Progenitor cell of endocrine pancreas (in vitro differentiated cells): Measurements from ENCODE around the gene GMDS. TPM values are rescaled to one million over a fixed set of nuclear protein-coding genes. Genes with fewer than 3 reads are reported as not detected.
A peak's percentile ranks its signal among the peaks of the same experiment; 100 is the strongest.

Experiments
- DNase-seq: peaks from one replicate; pipeline ENCODE4 v3.0.0; 2021; ENCODE audit warnings: low spot score; ENCODE audit not compliant: unreplicated experiment
- H3K27ac Mint-ChIP-seq: 2 replicates; pipeline ENCODE4 v1.8.0; 2021; ENCODE audit warnings: mild to moderate bottlenecking, moderate library complexity, mixed read lengths
- H3K27me3 Mint-ChIP-seq: 2 replicates; pipeline ENCODE4 v1.8.0; 2021; ENCODE audit warnings: mixed read lengths
- H3K36me3 Mint-ChIP-seq: 2 replicates; pipeline ENCODE4 v1.8.0; 2022; ENCODE audit warnings: mixed read lengths; ENCODE audit not compliant: insufficient read depth
- H3K4me1 Mint-ChIP-seq: 2 replicates; pipeline ENCODE4 v1.8.0; 2021; ENCODE audit warnings: low read depth, mixed read lengths
- H3K4me3 Mint-ChIP-seq: 2 replicates; pipeline ENCODE4 v1.8.0; 2021; ENCODE audit warnings: low read depth, mild to moderate bottlenecking, moderate library complexity, mixed read lengths
- H3K9me3 Mint-ChIP-seq: 2 replicates; pipeline ENCODE4 v1.8.0; 2021; ENCODE audit warnings: low read depth, mixed read lengths
- total RNA-seq: library from RNA; stranded (reverse); gene quantifications from 2 replicates; pipeline ENCODE4 v1.2.1, GENCODE V29; 2021
- TF ChIP-seq, protein P1 (sequence below): fragments of 200-600 bp; sonication (generic); IDR thresholded peaks from one replicate; pipeline ENCODE4 v1.5.0; 2021; ENCODE audit warnings: antibody characterized with exemption, mild to moderate bottlenecking; ENCODE audit not compliant: unreplicated experiment

Gene GMDS
- total RNA-seq, 1 donor from 2014 or later = 17.2 TPM

DNA sequence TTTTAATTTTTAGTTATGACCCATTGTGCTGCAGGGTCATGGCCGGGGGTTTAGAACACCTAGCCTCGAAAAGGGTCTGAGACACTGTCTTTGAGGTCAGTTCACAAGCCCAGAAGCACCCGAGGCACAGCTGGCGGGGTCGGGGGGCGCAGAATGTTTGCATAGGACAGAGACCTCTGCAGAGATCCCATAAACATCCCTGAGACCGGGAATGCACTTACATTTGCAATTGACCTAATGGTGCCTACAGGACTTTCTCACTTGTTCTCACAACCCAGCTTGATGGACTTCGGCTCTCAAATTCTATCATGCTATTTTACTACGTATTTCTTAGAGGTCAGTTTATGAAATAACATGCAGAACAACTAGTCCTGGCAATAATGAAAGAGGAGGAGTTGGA, 669.2 kb downstream of the GMDS start:
- peaks cover 40% of the 10 kb centered on the region for H3K27me3 Mint-ChIP-seq
- peaks cover 6% of the 10 kb centered on the region for H3K4me1 Mint-ChIP-seq
- DNase-seq = no peak
- H3K4me3 Mint-ChIP-seq = no peak overlapping the region
- H3K36me3 Mint-ChIP-seq = no peaks in the 10 kb centered on the region
- H3K27ac Mint-ChIP-seq = no peak overlapping the region
- H3K9me3 Mint-ChIP-seq = peaks cover 2% of the 10 kb centered on the region
- TF ChIP-seq, protein P1, sequence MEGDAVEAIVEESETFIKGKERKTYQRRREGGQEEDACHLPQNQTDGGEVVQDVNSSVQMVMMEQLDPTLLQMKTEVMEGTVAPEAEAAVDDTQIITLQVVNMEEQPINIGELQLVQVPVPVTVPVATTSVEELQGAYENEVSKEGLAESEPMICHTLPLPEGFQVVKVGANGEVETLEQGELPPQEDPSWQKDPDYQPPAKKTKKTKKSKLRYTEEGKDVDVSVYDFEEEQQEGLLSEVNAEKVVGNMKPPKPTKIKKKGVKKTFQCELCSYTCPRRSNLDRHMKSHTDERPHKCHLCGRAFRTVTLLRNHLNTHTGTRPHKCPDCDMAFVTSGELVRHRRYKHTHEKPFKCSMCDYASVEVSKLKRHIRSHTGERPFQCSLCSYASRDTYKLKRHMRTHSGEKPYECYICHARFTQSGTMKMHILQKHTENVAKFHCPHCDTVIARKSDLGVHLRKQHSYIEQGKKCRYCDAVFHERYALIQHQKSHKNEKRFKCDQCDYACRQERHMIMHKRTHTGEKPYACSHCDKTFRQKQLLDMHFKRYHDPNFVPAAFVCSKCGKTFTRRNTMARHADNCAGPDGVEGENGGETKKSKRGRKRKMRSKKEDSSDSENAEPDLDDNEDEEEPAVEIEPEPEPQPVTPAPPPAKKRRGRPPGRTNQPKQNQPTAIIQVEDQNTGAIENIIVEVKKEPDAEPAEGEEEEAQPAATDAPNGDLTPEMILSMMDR = no peak

DNA sequence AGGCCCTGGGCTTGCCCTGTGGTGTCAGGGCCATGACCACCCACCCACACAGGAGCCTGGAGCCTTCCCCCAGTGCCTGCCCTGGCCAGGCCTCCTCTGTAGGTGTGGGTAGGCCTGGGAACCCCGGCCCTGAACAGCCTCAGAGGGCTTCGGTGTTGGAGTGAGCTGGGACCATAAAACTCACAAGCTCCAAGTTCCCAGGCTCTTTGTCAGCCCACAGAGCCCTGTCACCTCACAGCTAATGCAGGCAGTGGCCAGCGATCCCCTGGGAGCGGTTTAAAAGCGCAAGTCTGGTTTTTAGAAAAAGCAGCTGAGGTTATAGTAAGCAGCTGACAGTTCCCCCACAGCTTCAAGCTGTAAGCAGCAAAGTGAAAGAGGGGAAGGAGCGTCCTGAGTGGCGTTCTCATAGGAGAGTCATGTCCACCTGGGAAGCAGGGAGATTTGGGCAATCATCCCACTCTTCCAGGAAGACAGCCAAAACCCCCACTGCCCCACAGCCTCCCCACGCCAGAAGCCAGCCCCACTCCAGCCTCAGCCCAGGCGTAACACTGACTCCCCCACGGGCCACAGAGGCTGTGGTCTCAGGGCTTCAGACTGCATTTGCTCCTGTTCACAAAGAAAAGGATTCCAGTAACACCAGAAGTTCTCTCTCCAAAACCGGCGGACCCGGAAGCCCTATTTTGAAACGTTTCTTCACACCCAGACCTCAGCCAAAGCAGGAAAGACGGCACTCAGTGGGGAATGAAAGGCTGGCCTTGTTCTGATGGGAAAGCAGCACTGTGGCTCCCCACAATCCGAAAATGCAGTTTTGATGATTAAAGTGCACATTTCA, 670.0 kb downstream of the GMDS start:
- H3K36me3 Mint-ChIP-seq = no peaks in the 10 kb centered on the region
- TF ChIP-seq, protein P1 = no peak
- H3K4me1 Mint-ChIP-seq = peaks cover 6% of the 10 kb centered on the region
- H3K4me3 Mint-ChIP-seq = no peak overlapping the region
- DNase-seq = no peak
- peak overlapping the region; percentile 21 for H3K27ac Mint-ChIP-seq
- peaks cover 40% of the 10 kb centered on the region for H3K27me3 Mint-ChIP-seq
- peaks cover 9% of the 10 kb centered on the region for H3K9me3 Mint-ChIP-seq

DNA sequence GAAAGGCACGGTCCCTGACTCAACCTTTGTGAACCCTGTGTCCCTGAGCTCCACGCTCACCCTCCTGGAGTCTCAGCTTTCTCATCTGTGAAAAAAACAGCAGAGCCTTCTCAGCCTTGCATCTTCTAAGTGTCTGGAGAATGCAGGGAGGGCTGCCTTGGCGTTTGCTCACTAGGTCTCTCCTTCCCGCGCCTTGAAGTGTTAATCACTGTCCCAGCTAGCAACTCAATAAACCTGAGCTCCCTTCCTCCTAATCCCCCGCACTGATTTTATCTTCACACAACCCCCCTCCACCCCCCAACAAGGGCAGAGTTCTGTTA, 670.6 kb downstream of the GMDS start:
- peaks cover 35% of the 10 kb centered on the region for H3K27me3 Mint-ChIP-seq
- TF ChIP-seq, protein P1 = no peak
- peaks cover 6% of the 10 kb centered on the region for H3K4me1 Mint-ChIP-seq
- H3K27ac Mint-ChIP-seq = peak overlapping the region; percentile 8
- no peaks in the 10 kb centered on the region for H3K36me3 Mint-ChIP-seq
- no peak overlapping the region for H3K4me3 Mint-ChIP-seq
- no peak for DNase-seq
- peaks cover 13% of the 10 kb centered on the region for H3K9me3 Mint-ChIP-seq

DNA sequence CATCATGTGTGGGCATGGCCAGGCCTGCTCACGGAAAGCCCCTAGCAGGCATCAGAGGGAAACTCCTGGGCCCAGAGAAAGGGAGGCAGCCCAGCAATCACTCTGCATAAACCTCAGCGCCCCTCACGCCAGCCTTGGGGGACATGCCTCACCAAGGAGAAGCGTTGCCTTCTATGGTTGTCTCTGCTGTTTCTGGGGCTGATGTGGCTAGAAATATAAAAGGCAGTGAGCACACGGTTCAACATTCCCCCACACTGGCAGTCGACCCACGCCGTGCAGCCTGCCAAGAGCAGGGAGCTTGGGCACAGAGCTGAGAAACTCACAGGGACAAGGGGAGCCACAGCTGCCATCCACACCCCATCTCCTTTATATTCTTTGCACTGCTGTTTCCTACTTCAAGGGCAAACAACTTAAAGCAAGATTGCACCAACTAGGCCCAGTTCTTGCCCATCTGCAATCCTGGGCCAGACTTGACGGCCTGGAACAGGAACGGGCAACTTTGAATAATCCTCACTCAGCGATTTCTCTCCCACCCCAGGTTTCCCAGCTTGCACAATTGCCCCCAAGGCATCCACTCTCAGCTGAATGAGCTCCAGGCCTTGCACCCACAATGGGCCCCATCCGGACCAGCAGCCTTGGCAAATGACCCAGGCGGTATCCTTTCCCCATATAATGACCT, 671.2 kb downstream of the GMDS start:
- H3K4me3 Mint-ChIP-seq = no peak overlapping the region
- TF ChIP-seq, protein P1 = no peak
- DNase-seq = no peak
- H3K27ac Mint-ChIP-seq = no peak overlapping the region
- H3K36me3 Mint-ChIP-seq = no peaks in the 10 kb centered on the region
- peaks cover 13% of the 10 kb centered on the region for H3K9me3 Mint-ChIP-seq
- H3K27me3 Mint-ChIP-seq = peaks cover 34% of the 10 kb centered on the region
- peaks cover 6% of the 10 kb centered on the region for H3K4me1 Mint-ChIP-seq
